CD4-positive, alpha-beta T cell treated with Interleukin-4 for 1 hour (primary cell): ENCODE data around the gene PRDM12.

Experiments
- DNase-seq, 2 donors: peaks; one replicate each; pipeline ENCODE4 v3.0.0-alpha.2; 2020 to 2022

PRDM12 gene

GRCh38 chr9:130636648-130637020, 27.8 kb upstream of the PRDM12 start:
- DNase-seq = no peak

GRCh38 chr9:130638284-130639123, 25.9 kb upstream of the PRDM12 start:
- no peak for DNase-seq

- DNase-seq = no peak
These were observed 25.1 kb upstream of the PRDM12 start for GRCh38 chr9:130639124-130639765.

- no peak for DNase-seq
These were observed 24.4 kb upstream of the PRDM12 start for GRCh38 chr9:130639866-130640555.

GRCh38 chr9:130640681-130641080, 23.7 kb upstream of the PRDM12 start:
- no peak for DNase-seq

- DNase-seq = no peak
These were observed 21.5 kb upstream of the PRDM12 start for GRCh38 chr9:130642926-130643325.

GRCh38 chr9:130651221-130651620, 13.2 kb upstream of the PRDM12 start:
- no peak for DNase-seq

- no peak for DNase-seq
These were observed 12.6 kb upstream of the PRDM12 start for GRCh38 chr9:130651752-130652151.

- DNase-seq = no peak
These were observed 9.5 kb upstream of the PRDM12 start for GRCh38 chr9:130654879-130655278.

GRCh38 chr9:130658893-130659698, 5.3 kb upstream of the PRDM12 start:
- DNase-seq = no peak

- DNase-seq = no peak
These were observed 4.6 kb upstream of the PRDM12 start for GRCh38 chr9:130659699-130660248.

GRCh38 chr9:130660326-130660682, 4.1 kb upstream of the PRDM12 start:
- no peak for DNase-seq

GRCh38 chr9:130660683-130661450, 3.5 kb upstream of the PRDM12 start:
- DNase-seq = no peak

GRCh38 chr9:130661451-130662098, 2.8 kb upstream of the PRDM12 start:
- DNase-seq = no peak

GRCh38 chr9:130662099-130662969, 2.1 kb upstream of the PRDM12 start:
- DNase-seq = no peak

- no peak for DNase-seq
These were observed 1.5 kb upstream of the PRDM12 start for GRCh38 chr9:130662970-130663257.

- peak in 1 of 2 donors; percentile 10 for DNase-seq
These were observed 977 bp upstream of the PRDM12 start for GRCh38 chr9:130663258-130663976.

GRCh38 chr9:130663977-130664250, 480 bp upstream of the PRDM12 start:
- DNase-seq = no peak

GRCh38 chr9:130665029-130665430, 636 bp downstream of the PRDM12 start:
- no peak for DNase-seq
